GM21825 (cell line): ENCODE results near the gene TOX2.
A peak's percentile ranks its signal among the peaks of the same experiment; 100 is the strongest.

Experiments
- ATAC-seq: cut with Tn5 transposase; IDR thresholded peaks from one replicate; pipeline ENCODE4 v1.9.1; 2021; ENCODE audit warnings: mild to moderate bottlenecking, moderate library complexity; ENCODE audit not compliant: unreplicated experiment

TOX2 gene

GRCh38 chr20:44016525-44016924 is 101.9 kb downstream of the TOX2 start:
- no peak for ATAC-seq

GRCh38 chr20:44017211-44017610 is 102.6 kb downstream of the TOX2 start:
- no peak for ATAC-seq

GRCh38 chr20:44017905-44018258 is 103.2 kb downstream of the TOX2 start:
- ATAC-seq: no peak

- no peak for ATAC-seq
Measured at GRCh38 chr20:44018259-44018941, 103.7 kb downstream of the TOX2 start.

GRCh38 chr20:44018942-44019637 is 104.4 kb downstream of the TOX2 start:
- ATAC-seq: no peak

GRCh38 chr20:44019638-44020335 is 105.1 kb downstream of the TOX2 start:
- no peak for ATAC-seq

GRCh38 chr20:44020406-44021148 is 105.9 kb downstream of the TOX2 start:
- no peak for ATAC-seq

- ATAC-seq: no peak
Measured at GRCh38 chr20:44021186-44021585, 106.5 kb downstream of the TOX2 start.

GRCh38 chr20:44021900-44022299 is 107.2 kb downstream of the TOX2 start:
- no peak for ATAC-seq

- ATAC-seq: no peak
Measured at GRCh38 chr20:44022464-44022863, 107.8 kb downstream of the TOX2 start.

- no peak for ATAC-seq
Measured at GRCh38 chr20:44023515-44024371, 109.1 kb downstream of the TOX2 start.

GRCh38 chr20:44024820-44025580 is 110.3 kb downstream of the TOX2 start:
- no peak for ATAC-seq

- ATAC-seq: no peak
Measured at GRCh38 chr20:44025756-44026155, 111.1 kb downstream of the TOX2 start.

- ATAC-seq: no peak
Measured at GRCh38 chr20:44026647-44027342, 112.1 kb downstream of the TOX2 start.

GRCh38 chr20:44027343-44028002 is 112.8 kb downstream of the TOX2 start:
- ATAC-seq: no peak

GRCh38 chr20:44028003-44028730 is 113.5 kb downstream of the TOX2 start:
- no peak for ATAC-seq

GRCh38 chr20:44028868-44029847 is 114.5 kb downstream of the TOX2 start:
- ATAC-seq: peak; percentile 81
